Measurements from ENCODE around the gene TMEM161A. TPM values are rescaled to one million over a fixed set of nuclear protein-coding genes. Genes with fewer than 3 reads are reported as not detected.
"Not testable (repeated sequence)": the region's sequence is repeated elsewhere in the genome, so short reads cannot be mapped to it uniquely, and the experiment has no call there.

TMEM161A gene
- total and polyA plus RNA-seq, 3 donors from 2014 or later: 13.2 to 18.7 (median 17.4) TPM

- Histone ChIP-seq H3K27me3 (no peaks in the 10 kb centered on the region), H3K9me3 (no peaks in the 10 kb centered on the region), H3K4me3 (peak overlapping the region in 1 of 2 donors; percentile 38), H3K4me1 (peaks cover 9% of the 10 kb centered on the region), H3K27ac (no peak overlapping the region), H3K36me3 (ENCODE audit: low read depth, missing control alignments) (no peaks in the 10 kb centered on the region)
- intact Hi-C loops (cut with DNase I; ENCODE audit: low total_unique reads): no loop called here
- TF ChIP-seq POLR2A (IDR thresholded peaks at IDR 0.05) (no peak), CTCF (IDR thresholded peaks at IDR 0.05) (no peak)
- WGBS, 2 donors: 48 to 50% methylated on average over 25 of the region's 25 CpGs
- DNase-seq: no peak
Measured at GRCh38 chr19:19106056-19106551, 32.2 kb downstream of the TMEM161A start.

- no peak overlapping the region for H3K27ac ChIP-seq
- WGBS, 2 donors: 41 to 54% methylated on average over 12 to 27 of the region's 36 CpGs
- H3K36me3 ChIP-seq (ENCODE audit: low read depth, missing control alignments): no peaks in the 10 kb centered on the region
- H3K4me3 ChIP-seq: peak overlapping the region in 1 of 2 donors; percentile 38
- no peaks in the 10 kb centered on the region for H3K27me3 ChIP-seq
- H3K4me1 ChIP-seq: peaks cover 9% of the 10 kb centered on the region
- DNase-seq: peak; percentile 72
- intact Hi-C loops (cut with DNase I; ENCODE audit: low total_unique reads): no loop called here
- TF ChIP-seq CTCF (IDR thresholded peaks at IDR 0.05) (no peak), POLR2A (IDR thresholded peaks at IDR 0.05) (no peak)
- no peaks in the 10 kb centered on the region for H3K9me3 ChIP-seq
Measured at GRCh38 chr19:19105365-19106055, 32.8 kb downstream of the TMEM161A start.

- Histone ChIP-seq H3K4me1 (no peaks in the 10 kb centered on the region), H3K9me3 (no peaks in the 10 kb centered on the region), H3K27me3 (no peaks in the 10 kb centered on the region), H3K27ac (no peak overlapping the region), H3K36me3 (ENCODE audit: low read depth, missing control alignments) (no peaks in the 10 kb centered on the region), H3K4me3 (no peak overlapping the region)
- WGBS, 2 donors: 94% methylated on average over 11 of the region's 11 CpGs
- intact Hi-C loops (cut with DNase I; ENCODE audit: low total_unique reads): no loop called here
- no peak for DNase-seq
- TF ChIP-seq POLR2A (IDR thresholded peaks at IDR 0.05): no peak
- TF ChIP-seq CTCF (IDR thresholded peaks at IDR 0.05): no peak
Measured at GRCh38 chr19:19103167-19103566, 35.1 kb downstream of the TMEM161A start.

GRCh38 chr19:19102566-19102965 is 35.7 kb downstream of the TMEM161A start:
- 90 to 100% methylated on average over 10 of the region's 10 CpGs for WGBS, 2 donors
- DNase-seq; H3K27me3 ChIP-seq; H3K9me3 ChIP-seq; H3K4me1 ChIP-seq; H3K27ac ChIP-seq; H3K4me3 ChIP-seq; H3K36me3 ChIP-seq (ENCODE audit: low read depth, missing control alignments); intact Hi-C loops (cut with DNase I; ENCODE audit: low total_unique reads): not testable (repeated sequence)

- Histone ChIP-seq H3K27me3 (no peaks in the 10 kb centered on the region), H3K4me3 (no peak overlapping the region), H3K4me1 (no peaks in the 10 kb centered on the region), H3K36me3 (ENCODE audit: low read depth, missing control alignments) (no peaks in the 10 kb centered on the region), H3K9me3 (no peaks in the 10 kb centered on the region), H3K27ac (no peak overlapping the region)
- intact Hi-C loops (cut with DNase I; ENCODE audit: low total_unique reads): no loop called here
- no peak for DNase-seq
- TF ChIP-seq CTCF (IDR thresholded peaks at IDR 0.05): no peak
- no peak for TF ChIP-seq POLR2A (IDR thresholded peaks at IDR 0.05)
- 93 to 95% methylated on average over 4 to 8 of the region's 8 CpGs for WGBS, 2 donors
Measured at GRCh38 chr19:19101540-19101939, 36.7 kb downstream of the TMEM161A start.
